ENCODE data around the gene TOR1AIP2.
A peak's percentile ranks its signal among the peaks of the same experiment; 100 is the strongest.

Gene TOR1AIP2

DNA sequence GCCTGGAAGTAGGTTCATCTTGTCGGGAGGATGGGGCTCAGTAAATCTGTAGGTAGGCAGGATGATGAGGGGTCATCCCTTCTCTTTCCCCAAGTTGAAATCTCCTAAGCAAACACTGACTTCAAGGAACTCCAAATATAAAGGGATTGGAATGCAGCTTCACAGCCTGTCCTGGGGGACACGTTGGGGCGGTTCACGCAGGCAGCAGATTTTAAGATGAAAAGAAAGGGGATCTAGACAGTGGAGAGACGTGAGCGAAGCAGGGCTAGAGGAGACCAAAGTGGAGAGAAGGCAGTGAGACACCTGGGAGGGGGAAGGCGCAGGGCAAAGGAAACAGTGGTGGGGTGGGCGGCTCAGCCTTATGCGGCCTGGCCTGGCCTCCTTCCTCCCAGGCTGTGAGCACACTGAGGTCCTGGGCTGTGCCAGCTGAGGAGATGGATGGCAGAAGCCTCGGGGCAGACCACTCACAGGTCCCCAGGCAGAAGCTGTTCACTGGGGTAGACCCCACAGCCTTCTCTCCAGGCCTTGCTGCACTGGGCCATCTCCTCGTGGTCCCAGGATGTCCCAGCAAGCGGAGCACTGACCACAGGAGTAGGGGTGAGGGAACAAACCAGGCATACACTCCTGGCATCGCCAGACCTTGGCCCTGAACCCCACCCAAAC lies 51.7 kb downstream of the TOR1AIP2 start:
- no peak for DNase-seq (ENCODE audit: low spot score)

DNA sequence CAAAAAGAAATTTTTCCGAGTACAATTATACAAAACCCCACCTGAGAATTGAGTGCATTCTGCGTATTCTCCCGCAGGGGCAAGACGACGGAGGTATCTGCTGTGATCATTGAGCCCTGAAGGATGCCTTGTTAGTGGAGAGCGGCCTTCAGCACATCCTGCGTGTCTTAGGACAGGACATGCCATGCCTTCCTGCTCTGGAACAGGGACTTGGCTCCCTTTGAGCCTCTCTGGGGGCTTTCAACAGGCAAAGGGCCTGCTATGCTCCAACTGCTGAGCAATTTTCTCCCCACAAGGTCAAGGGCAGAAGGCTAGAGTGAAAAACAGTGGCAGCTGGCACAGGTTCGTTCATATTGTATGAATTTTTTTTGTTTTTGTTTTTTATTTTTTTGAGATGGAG lies 52.4 kb downstream of the TOR1AIP2 start:
- DNase-seq (ENCODE audit: low spot score): no peak

- no peak for DNase-seq (ENCODE audit: low spot score)
Measured at GRCh38 chr1:179824265-179824664, 53.3 kb downstream of the TOR1AIP2 start.

DNA sequence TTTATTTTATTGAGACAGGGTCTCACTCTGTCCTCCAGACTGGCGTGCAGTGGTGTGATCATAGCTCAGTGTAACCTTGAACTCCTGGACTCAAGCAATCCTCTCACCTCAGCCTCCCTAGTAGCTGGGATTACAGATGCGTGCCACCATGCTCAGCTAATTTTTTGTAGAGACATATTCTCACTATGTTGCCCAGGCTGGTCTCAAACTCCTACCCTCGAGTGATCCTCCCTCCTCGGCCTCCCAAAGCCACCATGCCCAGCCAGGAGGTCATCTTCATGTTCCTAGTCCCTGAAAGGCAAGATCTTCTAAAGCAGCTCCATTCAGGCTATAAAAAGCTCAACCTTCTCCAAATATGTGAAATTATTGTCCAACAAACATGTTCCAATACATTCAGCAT lies 53.9 kb downstream of the TOR1AIP2 start:
- DNase-seq (ENCODE audit: low spot score): no peak

DNA sequence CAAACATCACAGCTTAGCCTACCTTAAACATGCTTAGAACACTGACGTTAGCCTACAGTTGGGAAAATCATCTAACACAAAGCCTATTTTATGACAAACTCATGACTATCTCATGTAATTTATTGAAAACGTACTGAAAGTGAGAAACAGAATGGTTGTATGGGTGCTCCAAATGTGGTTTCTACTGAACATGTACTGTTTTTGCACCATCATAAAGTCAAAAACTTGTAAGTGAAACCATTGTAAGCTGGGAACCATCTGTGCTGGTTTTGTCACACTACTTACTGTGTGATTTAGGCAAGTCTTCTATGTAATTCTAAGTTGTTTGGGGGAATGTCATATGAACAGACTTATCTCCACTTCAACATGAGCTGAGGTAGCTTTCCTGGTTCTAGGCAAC lies 55.5 kb downstream of the TOR1AIP2 start:
- DNase-seq (ENCODE audit: low spot score): no peak

DNA sequence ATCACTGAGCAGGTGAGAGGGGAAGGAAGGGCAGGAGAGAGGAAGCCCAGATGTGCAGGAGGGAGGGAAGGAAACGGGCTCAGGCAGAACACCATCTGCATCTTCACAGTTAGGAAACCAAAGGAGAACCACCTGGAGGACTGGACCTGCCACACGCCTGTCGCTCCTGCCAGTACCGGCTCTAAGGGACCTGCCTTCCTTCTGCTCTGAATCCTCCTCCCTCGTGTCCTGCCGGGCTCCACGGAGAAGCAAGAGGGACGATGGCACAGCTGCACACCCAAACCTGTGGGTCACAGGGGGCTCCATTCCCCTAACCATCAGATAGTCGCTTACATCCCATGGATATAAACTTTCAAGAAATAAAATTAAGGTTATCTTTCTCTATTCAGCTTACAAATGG lies 56.1 kb downstream of the TOR1AIP2 start:
- no peak for DNase-seq (ENCODE audit: low spot score)

DNA sequence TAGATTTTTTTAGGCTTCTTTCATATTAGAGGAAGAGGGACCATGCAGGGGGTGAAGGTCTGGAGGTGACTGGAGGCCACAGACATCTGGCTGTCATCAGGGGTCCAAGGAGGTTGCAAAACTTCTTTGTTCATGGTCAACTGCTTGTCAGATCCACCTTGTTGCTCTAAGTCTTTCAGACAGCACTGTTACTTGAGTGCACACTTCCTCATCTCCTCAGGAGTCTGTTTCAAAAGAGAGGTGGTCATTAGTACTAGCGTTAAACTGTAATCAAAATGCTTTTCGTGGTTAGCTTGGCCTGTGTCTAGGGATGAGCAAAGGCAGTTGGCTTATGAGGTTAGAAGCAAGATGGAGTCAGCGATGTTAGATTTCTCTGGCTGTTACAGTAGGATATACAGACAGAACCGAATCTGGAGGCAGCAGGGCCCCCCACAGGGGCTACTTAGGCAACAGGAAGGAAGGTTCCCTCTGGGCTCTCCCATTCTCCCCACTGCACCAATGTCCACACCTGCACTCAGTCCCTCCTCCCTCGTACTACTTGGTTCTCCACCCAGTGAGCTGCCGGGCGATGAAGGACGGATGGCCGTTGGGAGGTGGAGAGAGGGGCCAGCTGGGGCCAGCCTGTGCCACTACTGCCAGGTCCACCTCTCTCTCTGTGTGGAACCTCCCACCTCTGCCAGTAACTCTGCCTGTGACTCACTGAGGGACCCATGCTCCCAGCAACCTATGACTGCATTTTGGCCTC lies 57.2 kb downstream of the TOR1AIP2 start:
- no peak for DNase-seq (ENCODE audit: low spot score)

DNA sequence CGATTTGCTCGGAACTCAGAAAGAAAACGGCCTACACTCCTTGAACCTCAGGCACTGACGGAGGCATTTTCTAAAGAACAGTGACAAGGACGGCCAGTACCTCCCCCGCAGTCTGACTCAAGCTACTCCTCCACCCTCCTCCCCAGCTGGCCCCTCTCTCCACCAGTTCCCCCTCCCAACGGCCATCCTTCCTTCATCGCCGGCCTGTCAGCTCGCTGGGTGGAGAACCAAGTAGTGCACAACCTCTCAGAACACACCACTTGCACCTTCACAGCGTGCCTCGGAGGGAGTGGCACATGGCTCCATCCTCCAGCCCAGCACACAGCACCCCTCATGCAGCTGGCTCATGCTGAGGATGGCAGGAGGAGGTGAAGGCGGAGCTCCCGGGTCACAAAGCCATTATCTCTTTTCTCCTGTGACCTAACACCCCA lies 58.8 kb downstream of the TOR1AIP2 start:
- DNase-seq (ENCODE audit: low spot score): no peak

DNA sequence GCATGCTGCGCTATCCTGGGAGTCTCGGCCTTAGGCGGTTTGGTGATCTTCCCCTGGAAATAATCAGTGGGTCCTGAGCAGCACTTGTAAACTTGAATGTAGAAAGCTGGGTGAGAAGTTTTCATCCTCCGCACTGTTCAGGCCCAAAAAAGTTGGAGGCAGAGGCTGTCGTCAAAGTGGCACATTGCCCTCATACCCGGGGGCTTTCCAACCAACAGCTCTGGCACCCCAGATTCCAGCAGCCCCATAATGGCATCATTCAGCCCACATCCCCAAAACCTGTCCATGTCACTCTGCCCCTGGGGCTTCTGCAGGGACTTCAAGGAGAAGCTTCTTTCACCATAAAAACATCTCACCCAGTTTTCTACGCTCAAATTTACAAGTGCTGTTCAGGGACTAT lies 59.3 kb downstream of the TOR1AIP2 start:
- DNase-seq (ENCODE audit: low spot score): no peak

DNA sequence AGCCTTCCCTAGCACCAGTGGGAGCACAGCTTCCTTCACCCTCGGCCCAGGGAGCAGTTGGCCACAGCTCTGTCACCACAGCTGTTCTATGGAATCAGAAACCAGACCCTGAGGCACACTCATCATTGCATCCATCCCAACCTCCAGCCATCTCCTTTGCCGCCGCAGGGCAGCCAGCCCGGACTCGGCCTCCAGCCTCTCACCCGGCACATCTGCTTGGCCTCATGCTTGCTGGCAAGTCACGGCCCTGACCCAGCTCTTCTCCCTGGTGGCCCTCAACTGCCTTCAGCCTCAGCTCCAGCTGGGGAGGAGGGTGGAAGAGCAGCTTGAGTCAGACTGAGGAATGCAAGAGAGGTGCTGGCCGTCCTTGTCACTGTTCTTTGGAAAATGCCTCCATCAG lies 59.8 kb downstream of the TOR1AIP2 start:
- peak; percentile 88 for DNase-seq (ENCODE audit: low spot score)

- no peak for DNase-seq (ENCODE audit: low spot score)
Measured at GRCh38 chr1:179817056-179817455, 60.5 kb downstream of the TOR1AIP2 start.

GRCh38 chr1:179816196-179816960 lies 61.2 kb downstream of the TOR1AIP2 start:
- no peak for DNase-seq (ENCODE audit: low spot score)

DNA sequence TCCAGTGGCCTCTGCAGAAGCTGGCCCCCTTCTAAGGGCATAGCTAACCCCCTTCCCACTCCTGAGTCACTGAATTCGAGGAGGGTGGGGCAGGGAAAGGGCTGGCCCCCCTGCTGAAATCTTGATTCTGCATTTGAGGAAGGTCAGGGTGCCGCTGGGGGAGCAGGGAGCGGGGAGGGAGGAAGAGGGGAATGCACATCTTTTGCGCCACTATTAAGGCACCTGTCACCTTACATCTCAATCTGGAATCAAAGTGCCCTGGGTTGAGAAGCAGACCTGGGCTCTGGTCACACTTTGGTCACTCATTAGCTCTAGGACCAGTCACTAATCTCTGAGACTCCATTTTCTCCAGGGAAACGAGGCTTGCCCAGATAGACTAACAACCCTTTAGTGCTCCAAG lies 62.0 kb downstream of the TOR1AIP2 start:
- DNase-seq (ENCODE audit: low spot score): no peak

- DNase-seq (ENCODE audit: low spot score): peak; percentile 80
Measured at GRCh38 chr1:179814546-179814838, 63.1 kb downstream of the TOR1AIP2 start.

DNA sequence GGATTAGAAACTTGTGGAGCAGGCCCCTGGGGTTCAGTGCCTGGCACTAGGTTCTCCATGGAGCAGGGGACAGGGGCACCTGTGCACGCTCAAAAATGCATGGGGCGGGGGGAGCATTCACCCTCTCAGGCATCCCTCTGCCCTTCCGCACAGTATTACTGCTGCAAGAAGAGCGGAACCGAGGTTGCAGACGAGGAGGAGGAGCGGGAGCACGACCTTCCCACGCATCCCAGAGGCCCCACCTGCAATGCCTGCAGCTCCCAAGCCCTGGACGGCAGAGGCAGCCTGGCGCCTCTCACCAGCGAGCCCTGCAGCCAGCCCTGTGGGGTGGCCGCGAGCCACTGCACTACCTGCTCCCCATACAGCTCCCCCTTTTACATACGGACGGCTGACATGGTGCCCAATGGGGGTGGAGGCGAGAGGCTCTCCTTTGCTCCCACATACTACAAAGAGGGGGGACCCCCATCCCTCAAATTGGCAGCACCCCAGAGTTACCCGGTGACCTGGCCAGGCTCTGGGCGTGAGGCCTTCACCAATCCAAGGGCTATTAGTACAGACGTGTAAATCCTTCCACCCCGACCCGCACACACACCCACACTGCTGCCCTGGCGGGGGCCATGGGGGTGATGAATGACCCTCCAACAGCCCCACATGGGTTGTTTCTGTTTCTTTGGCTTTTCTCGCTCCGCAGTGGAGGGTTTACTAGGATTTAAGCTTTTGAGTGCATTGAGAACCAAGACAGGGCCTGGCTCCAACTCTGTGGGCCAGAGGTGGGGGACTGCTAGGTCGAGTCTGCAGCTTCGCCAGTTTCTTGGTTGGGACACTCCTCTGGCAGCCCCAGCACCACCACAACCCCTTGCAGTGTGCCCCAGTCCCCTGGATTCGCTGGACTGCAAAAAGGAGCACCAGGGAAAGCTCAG lies 63.7 kb downstream of the TOR1AIP2 start:
- no peak for DNase-seq (ENCODE audit: low spot score)

- no peak for DNase-seq (ENCODE audit: low spot score)
Measured at GRCh38 chr1:179812501-179813292, 64.9 kb downstream of the TOR1AIP2 start.

- DNase-seq (ENCODE audit: low spot score): no peak
Measured at GRCh38 chr1:179810367-179810715, 67.3 kb downstream of the TOR1AIP2 start.

GRCh38 chr1:179809506-179810366 lies 67.9 kb downstream of the TOR1AIP2 start:
- DNase-seq (ENCODE audit: low spot score): peak; percentile 71

DNA sequence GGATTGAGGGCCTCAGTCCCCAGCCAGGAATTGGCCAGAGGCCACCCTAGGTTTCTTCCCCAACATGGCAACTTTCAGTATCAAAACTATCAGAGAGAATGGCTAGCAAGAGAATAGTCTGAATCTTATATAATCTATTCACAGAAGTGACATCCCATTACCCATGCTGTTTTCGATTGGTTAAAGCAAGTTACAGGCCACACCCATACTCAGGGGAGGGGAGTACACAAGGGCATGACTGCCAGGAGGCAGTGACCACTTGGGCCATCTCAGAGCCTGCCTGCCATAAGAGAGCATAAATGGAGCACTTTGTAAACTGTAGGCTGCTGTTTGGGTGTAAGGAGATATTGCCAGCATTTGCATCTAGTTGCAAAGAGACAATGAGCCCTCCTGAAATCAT lies 69.1 kb downstream of the TOR1AIP2 start:
- DNase-seq (ENCODE audit: low spot score): no peak

DNA sequence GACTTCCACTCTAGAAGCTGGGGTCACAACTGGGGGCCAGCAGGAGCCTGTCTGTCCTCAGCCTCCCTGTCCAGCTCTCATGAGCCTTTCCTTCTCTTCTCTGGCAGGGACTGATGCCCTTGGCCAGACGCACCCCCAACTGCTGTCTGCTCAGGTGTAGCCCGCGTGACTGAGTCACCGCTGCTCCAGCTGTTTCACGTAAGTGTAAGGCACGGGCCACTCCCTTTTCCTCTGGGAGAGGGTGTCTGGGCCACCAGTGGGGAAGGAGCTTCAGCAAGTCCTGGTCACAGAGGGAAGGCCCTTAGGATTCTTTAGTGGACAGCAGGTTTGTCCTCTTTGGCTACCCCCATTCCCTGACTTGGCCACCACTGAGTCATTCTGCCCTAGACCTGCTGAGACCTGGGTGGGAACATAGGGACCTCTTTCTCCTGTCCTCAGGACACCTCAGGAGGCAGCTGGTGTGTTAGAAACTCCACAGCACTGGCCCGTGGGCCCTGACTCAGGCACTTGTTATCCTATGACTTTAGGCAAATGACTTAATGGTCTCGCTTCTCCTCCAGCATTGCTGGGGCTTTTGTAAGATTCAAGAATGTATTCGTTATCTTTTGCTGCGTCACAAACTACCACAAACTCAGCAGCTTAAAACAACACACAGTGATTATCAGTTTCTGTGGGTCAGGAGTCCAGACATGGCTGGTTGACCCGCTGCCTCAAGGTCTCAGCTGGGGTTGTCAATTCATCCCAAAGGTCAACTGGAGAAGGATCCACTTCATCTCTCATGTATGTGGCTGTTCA lies 69.7 kb downstream of the TOR1AIP2 start:
- peak; percentile 82 for DNase-seq (ENCODE audit: low spot score)

Measured in hepatic stellate cell (primary cell).